Naive B cell (primary cell): Measurements from ENCODE around the gene CFAP410. TPM values are rescaled to one million over a fixed set of nuclear protein-coding genes. Genes with fewer than 3 reads are reported as not detected.
"Not testable (repeated sequence)": the region's sequence is repeated elsewhere in the genome, so short reads cannot be mapped to it uniquely, and the experiment has no call there.

ENCODE experiments used
- ATAC-seq, 2 donors: fragments of 150-1000 bp; cut with Tn5 transposase; 2 replicates each; pipeline ENCODE4 v1.10.0; 2021; ENCODE audit warnings: low read depth in 2 of 2, mild to moderate bottlenecking in 2 of 2, moderate library complexity in 2 of 2
- DNase-seq: peaks from one replicate; pipeline ENCODE4 v3.0.0; 2022
- H3K27ac Mint-ChIP-seq, 6 donors: one replicate each; pipeline ENCODE4 v1.8.0; 2020 to 2022; ENCODE audit warnings: mild to moderate bottlenecking in 6 of 6, mixed read lengths in 6 of 6, moderate library complexity in 5 of 6, inconsistent platforms in 2 of 6
- H3K27me3 Mint-ChIP-seq, 3 donors: one replicate each; pipeline ENCODE4 v1.8.0; 2021 to 2022; ENCODE audit warnings: mixed read lengths in 3 of 3, mild to moderate bottlenecking in 1 of 3
- H3K36me3 Mint-ChIP-seq, 2 donors: one replicate each; pipeline ENCODE4 v1.8.0; 2020 to 2022; ENCODE audit warnings: mixed read lengths in 2 of 2, inconsistent platforms in 1 of 2, mild to moderate bottlenecking in 1 of 2
- H3K4me1 Mint-ChIP-seq, 3 donors: one replicate each; pipeline ENCODE4 v1.8.0; 2020 to 2022; ENCODE audit warnings: mixed read lengths in 3 of 3, inconsistent platforms in 1 of 3, mild to moderate bottlenecking in 1 of 3, moderate library complexity in 1 of 3
- H3K4me3 Mint-ChIP-seq, 8 donors: one replicate each; pipeline ENCODE4 v1.8.0; 2020 to 2022; ENCODE audit warnings: mild to moderate bottlenecking in 8 of 8, mixed read lengths in 8 of 8, moderate library complexity in 8 of 8, inconsistent platforms in 2 of 8
- H3K9me3 Mint-ChIP-seq, 7 donors: one replicate each; pipeline ENCODE4 v1.8.0; 2020 to 2022; ENCODE audit warnings: mixed read lengths in 7 of 7, mild to moderate bottlenecking in 5 of 7, inconsistent platforms in 2 of 7, moderate library complexity in 1 of 7
- polyA plus RNA-seq, 6 donors: library from polyadenylated mRNA; unstranded; fragments of 300-500 nt; fragmentation: Illumina TruSeq; gene quantifications; one replicate each; pipeline ENCODE4 v1.2.3, GENCODE V29; 2021; ENCODE audit warnings: low read depth in 6 of 6

The CFAP410 gene
- polyA plus RNA-seq, 6 donors from 2014 or later, result 28.1 to 44.6 (median 35.1) TPM

GRCh38 chr21:44353191-44353970 is 14.2 kb upstream of the CFAP410 start, which contains the start of gene TRPM2:
TRPM2 (plus strand) TSS chr21:44353621; CDS start chr21:44353701, 80 bp downstream.
- Mint-ChIP-seq H3K4me1 (peaks cover 39 to 54% (median 43%) of the 10 kb centered on the region in 3 donors), H3K9me3 (peaks cover 0 to 3% (median 0%) of the 10 kb centered on the region in 7 donors), H3K36me3 (peaks cover 0 to 4% of the 10 kb centered on the region in 2 donors), H3K27me3 (peaks cover 0 to 20% (median 0%) of the 10 kb centered on the region in 3 donors), H3K27ac (peak within 1 kb of the TSS; percentile 26 to 94 (median 74)), H3K4me3 (peak within 1 kb of the TSS; percentile 79 to 95 (median 89))
- no peak for DNase-seq
- ATAC-seq, result peak; percentile 64 to 65

GRCh38 chr21:44352253-44352860 is 13.2 kb upstream of the CFAP410 start:
- ATAC-seq, result no peak
- peaks cover 0 to 3% (median 0%) of the 10 kb centered on the region in 7 donors for H3K9me3 Mint-ChIP-seq
- H3K27ac Mint-ChIP-seq, result peak overlapping the region in 1 of 6 donors; percentile 37
- DNase-seq, result no peak
- H3K27me3 Mint-ChIP-seq, result peaks cover 0 to 22% (median 4%) of the 10 kb centered on the region in 3 donors
- H3K4me3 Mint-ChIP-seq, result peak overlapping the region; percentile 33 to 94 (median 84)
- H3K36me3 Mint-ChIP-seq, result no peaks in the 10 kb centered on the region
- H3K4me1 Mint-ChIP-seq, result peaks cover 39 to 54% (median 43%) of the 10 kb centered on the region in 3 donors

GRCh38 chr21:44351535-44352252 is 12.5 kb upstream of the CFAP410 start:
- Mint-ChIP-seq H3K27ac (no peak overlapping the region), H3K9me3 (peaks cover 0 to 3% (median 0%) of the 10 kb centered on the region in 7 donors), H3K27me3 (peaks cover 0 to 22% (median 5%) of the 10 kb centered on the region in 3 donors), H3K4me3 (peak overlapping the region in 7 of 8 donors; percentile 29 to 82 (median 49)), H3K4me1 (peaks cover 39 to 49% (median 43%) of the 10 kb centered on the region in 3 donors), H3K36me3 (no peaks in the 10 kb centered on the region)
- DNase-seq (no peak), ATAC-seq (no peak)

GRCh38 chr21:44350773-44351481 is 11.7 kb upstream of the CFAP410 start:
- H3K27me3 Mint-ChIP-seq, result peaks cover 0 to 22% (median 5%) of the 10 kb centered on the region in 3 donors
- ATAC-seq, result no peak
- peak overlapping the region in 3 of 8 donors; percentile 45 to 51 (median 49) for H3K4me3 Mint-ChIP-seq
- peaks cover 36 to 42% (median 38%) of the 10 kb centered on the region in 3 donors for H3K4me1 Mint-ChIP-seq
- no peak overlapping the region for H3K27ac Mint-ChIP-seq
- no peaks in the 10 kb centered on the region for H3K36me3 Mint-ChIP-seq
- H3K9me3 Mint-ChIP-seq, result peaks cover 0 to 3% (median 0%) of the 10 kb centered on the region in 7 donors
- DNase-seq, result no peak

- H3K4me1 Mint-ChIP-seq, result peaks cover 29 to 34% (median 31%) of the 10 kb centered on the region in 3 donors
- peak overlapping the region in 1 of 8 donors; percentile 51 for H3K4me3 Mint-ChIP-seq
- H3K27me3 Mint-ChIP-seq, result peaks cover 0 to 23% (median 5%) of the 10 kb centered on the region in 3 donors
- DNase-seq (no peak), ATAC-seq (peak in 1 of 2 donors; percentile 24)
- no peaks in the 10 kb centered on the region for H3K36me3 Mint-ChIP-seq
- no peaks in the 10 kb centered on the region for H3K9me3 Mint-ChIP-seq
- no peak overlapping the region for H3K27ac Mint-ChIP-seq
These were observed 10.9 kb upstream of the CFAP410 start for GRCh38 chr21:44349847-44350772.

- H3K9me3 Mint-ChIP-seq, result no peaks in the 10 kb centered on the region
- no peak overlapping the region for H3K27ac Mint-ChIP-seq
- H3K4me1 Mint-ChIP-seq, result peaks cover 22 to 28% (median 25%) of the 10 kb centered on the region in 3 donors
- peaks cover 0 to 29% (median 5%) of the 10 kb centered on the region in 3 donors for H3K27me3 Mint-ChIP-seq
- H3K4me3 Mint-ChIP-seq, result peak overlapping the region in 3 of 8 donors; percentile 41 to 71 (median 51)
- DNase-seq (no peak), ATAC-seq (no peak)
- H3K36me3 Mint-ChIP-seq, result no peaks in the 10 kb centered on the region
These were observed 10.2 kb upstream of the CFAP410 start for GRCh38 chr21:44349416-44349846.

GRCh38 chr21:44348861-44349260 is 9.7 kb upstream of the CFAP410 start:
- Mint-ChIP-seq H3K9me3 (no peaks in the 10 kb centered on the region), H3K36me3 (no peaks in the 10 kb centered on the region), H3K4me3 (peak overlapping the region in 3 of 8 donors; percentile 44 to 51 (median 47)), H3K27me3 (peaks cover 0 to 29% (median 5%) of the 10 kb centered on the region in 3 donors), H3K4me1 (peaks cover 16 to 22% (median 19%) of the 10 kb centered on the region in 3 donors), H3K27ac (no peak overlapping the region)
- no peak for ATAC-seq
- DNase-seq, result no peak

GRCh38 chr21:44347911-44348451 is 8.8 kb upstream of the CFAP410 start:
- no peak for ATAC-seq
- Mint-ChIP-seq H3K4me3 (no peak overlapping the region), H3K27ac (no peak overlapping the region), H3K36me3 (no peaks in the 10 kb centered on the region), H3K27me3 (peaks cover 0 to 29% (median 5%) of the 10 kb centered on the region in 3 donors), H3K9me3 (no peaks in the 10 kb centered on the region), H3K4me1 (peaks cover 8 to 13% (median 10%) of the 10 kb centered on the region in 3 donors)
- no peak for DNase-seq

- DNase-seq (no peak), ATAC-seq (no peak)
- no peaks in the 10 kb centered on the region for H3K9me3 Mint-ChIP-seq
- peaks cover 3 to 6% (median 3%) of the 10 kb centered on the region in 3 donors for H3K4me1 Mint-ChIP-seq
- H3K4me3 Mint-ChIP-seq, result no peak overlapping the region
- H3K36me3 Mint-ChIP-seq, result no peaks in the 10 kb centered on the region
- H3K27me3 Mint-ChIP-seq, result peaks cover 0 to 24% (median 5%) of the 10 kb centered on the region in 3 donors
- no peak overlapping the region for H3K27ac Mint-ChIP-seq
These were observed 6.3 kb upstream of the CFAP410 start for GRCh38 chr21:44345495-44345894.

- no peak for DNase-seq
- Mint-ChIP-seq H3K36me3 (no peaks in the 10 kb centered on the region), H3K27me3 (peaks cover 0 to 21% (median 5%) of the 10 kb centered on the region in 3 donors), H3K4me3 (no peak overlapping the region), H3K27ac (no peak overlapping the region), H3K4me1 (peaks cover 6 to 9% (median 9%) of the 10 kb centered on the region in 3 donors), H3K9me3 (no peaks in the 10 kb centered on the region)
- ATAC-seq, result no peak
These were observed 5.5 kb upstream of the CFAP410 start for GRCh38 chr21:44344541-44345183.

GRCh38 chr21:44342981-44343380 is 3.8 kb upstream of the CFAP410 start:
- Mint-ChIP-seq H3K4me1 (peaks cover 10 to 13% (median 13%) of the 10 kb centered on the region in 3 donors), H3K4me3 (peak overlapping the region in 1 of 8 donors; percentile 21)
- not testable (repeated sequence) for H3K9me3 Mint-ChIP-seq, H3K27me3 Mint-ChIP-seq, ATAC-seq, DNase-seq, H3K27ac Mint-ChIP-seq, H3K36me3 Mint-ChIP-seq
